Measurements from ENCODE around the gene CHM.
"Not testable (repeated sequence)": the region's sequence is repeated elsewhere in the genome, so short reads cannot be mapped to it uniquely, and the experiment has no call there.

The CHM gene

DNA sequence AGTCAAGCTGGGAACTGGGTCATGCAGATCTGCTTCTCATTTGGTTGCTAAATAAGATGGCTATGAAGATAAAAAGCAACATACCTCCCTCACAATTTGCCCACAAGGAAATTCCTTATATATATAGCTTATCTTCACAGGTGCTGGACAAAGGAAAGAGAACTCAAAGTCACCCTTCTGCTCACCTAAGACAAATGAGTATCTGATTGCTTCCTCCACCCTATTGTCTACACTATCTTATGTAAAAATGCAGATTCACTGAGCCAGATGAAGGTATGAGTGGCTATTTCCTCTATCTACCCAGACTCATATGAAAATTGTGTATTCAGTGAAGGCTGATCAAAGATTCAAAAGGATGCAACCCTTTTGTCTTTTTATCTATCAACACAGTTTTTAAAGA lies 50.8 kb downstream of the CHM start:
- no peak for DNase-seq

DNA sequence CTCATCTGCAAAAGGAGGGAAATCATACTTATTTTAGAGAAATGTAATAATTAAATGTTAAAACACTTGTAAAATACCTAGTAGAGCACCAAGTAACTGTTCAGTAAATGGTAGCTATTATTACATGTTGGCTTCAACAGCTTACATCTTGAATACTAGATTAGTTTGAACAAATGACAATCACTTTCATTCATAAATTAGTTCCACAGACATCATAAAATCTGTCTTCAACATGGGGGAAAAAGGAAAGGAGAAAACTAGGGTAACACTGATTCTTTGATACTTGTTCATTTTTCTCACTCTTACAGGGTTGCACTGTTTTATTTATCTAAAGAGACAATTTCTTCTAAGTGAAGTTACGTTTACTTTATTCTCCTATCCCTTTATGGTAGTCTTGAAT lies 51.7 kb downstream of the CHM start:
- DNase-seq: no peak

DNA sequence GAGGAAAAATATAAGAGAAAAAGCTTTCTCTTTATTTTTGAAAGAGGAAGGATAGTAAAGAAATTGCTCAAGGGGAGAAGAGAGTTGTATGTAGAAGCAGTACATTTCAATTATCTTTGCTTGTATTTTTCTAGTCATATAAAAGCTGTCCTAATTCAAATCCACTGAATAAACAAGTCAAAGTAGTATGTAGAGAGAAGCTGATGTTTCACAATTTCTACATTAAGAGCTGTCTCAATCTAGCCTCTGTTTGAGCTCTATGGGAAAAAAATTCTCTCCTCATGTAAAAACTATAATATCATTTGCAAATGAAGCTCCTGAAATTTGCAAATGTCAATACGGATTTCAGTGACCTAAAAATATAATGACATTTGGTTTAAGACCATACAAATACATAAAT lies 52.6 kb downstream of the CHM start:
- DNase-seq: no peak

DNA sequence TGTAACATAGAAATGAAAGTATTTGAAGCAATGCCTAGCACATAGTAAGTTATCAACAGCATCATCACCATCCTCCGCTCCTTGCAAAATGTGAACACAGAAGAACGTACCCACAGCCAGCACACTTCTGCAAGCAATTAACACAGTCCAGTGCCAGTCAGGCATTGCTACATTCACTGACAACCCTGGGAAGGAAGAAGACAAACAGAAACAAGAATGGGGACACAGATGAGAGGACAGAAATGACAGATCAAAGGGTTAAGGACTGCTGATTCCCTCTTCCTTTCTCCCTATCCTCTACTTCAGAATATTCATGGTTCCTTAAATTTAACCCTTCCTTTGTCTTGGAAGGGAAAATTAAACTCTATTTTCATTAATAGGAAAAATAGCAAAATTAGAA lies 53.1 kb downstream of the CHM start:
- no peak for DNase-seq

DNA sequence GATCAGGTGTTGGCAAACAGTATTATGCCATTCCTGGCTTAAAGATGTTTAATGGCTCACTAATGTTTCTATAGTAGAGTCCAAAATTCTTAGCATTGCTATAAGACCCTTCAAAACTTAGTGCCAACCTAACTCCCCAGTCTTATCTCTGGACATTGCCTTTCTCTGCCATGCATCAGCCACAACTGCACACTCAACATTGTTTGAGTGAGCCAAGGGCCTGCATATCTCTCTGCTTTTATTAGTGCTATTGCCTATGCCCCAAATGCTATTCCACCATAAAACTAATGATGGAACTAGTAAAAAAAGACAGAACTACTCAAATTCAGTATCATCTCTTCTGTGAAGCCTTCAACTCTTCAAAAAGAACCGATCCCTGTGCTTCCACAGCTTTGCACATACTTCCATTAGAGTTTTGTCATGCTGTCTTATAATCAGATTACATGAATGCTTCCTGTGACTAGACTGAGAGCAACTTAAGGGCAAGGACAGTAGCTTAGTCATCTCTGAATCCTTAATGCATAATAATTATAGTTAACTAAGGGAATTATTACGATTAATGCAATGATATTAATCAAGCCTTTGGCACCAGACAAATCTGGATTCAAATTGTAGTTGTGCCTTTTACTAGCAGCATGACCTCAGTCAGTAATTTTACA lies 53.7 kb downstream of the CHM start:
- no peak for DNase-seq

DNA sequence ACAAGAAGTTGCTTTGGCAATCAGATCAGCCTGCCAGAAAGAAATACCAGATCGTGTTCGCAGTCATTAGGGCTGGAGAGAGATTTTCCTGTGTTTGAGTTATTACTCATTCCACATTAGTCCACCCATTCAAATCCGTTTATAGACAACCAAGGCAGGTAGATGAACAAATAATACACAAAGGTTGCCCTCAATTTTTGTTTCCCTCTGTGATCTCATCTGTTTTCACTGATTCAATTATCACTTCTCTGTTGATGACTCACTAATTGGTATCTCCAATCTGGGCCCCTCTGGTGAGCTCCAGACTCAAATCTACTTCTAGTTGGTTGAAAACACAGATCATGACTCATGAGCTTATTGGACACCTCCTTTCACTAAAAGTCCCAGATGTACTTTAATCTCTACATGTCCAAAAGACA lies 54.5 kb downstream of the CHM start:
- no peak for DNase-seq

DNA sequence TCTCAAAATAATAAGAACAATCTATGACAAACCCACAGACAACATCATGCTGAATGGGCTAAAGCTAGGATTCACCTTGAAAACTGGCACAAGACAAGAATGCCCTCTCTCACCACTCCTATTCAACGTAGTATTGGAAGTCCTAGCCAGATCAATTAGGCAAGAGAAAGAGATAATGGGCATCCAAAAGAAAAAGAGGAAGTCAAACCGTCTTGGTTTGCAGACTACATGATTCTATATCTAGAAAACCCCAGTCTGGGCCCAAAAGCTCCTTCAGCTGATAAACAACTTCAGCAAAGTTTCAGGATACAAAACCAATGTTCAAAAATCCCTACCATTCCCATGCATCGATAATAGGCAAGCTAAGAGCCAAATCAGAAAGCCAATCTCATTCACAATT lies 59.0 kb downstream of the CHM start:
- no peak for DNase-seq

DNA sequence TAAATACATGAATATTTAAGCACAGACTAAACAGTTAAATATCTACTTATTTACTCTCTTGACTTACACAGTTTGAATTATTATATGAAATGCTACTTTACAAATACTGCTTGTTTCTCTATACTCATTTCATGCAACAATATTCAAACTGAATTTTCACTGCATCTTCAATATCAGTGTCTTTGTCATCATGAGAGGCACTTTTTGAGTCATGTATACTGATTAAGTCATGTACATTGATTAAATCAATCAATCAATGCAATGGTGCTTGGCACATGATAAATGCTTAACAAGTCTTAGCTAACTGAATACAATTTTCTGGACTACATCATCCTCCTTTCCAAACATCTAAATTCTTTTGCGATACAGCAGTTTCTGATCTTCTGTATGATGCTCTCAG lies 67.1 kb downstream of the CHM start:
- DNase-seq: no peak

DNA sequence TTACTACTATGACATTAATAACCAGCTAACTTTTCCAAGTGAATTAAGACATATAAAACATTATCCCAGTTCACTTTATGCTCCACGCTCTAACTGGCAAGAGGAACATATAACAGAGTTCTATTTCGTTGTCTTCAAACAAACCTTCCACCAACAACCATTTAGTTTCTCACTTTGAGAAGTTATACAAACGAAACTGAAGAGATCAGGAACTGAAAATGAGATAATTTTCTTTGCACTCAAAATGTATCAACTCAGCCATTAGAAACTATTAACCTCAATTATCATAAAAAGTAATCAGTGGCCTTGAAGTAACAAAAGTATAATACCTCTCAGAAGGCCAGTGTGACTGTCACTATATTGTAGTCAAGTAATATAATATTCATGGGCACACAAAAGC lies 70.1 kb downstream of the CHM start:
- no peak for DNase-seq

DNA sequence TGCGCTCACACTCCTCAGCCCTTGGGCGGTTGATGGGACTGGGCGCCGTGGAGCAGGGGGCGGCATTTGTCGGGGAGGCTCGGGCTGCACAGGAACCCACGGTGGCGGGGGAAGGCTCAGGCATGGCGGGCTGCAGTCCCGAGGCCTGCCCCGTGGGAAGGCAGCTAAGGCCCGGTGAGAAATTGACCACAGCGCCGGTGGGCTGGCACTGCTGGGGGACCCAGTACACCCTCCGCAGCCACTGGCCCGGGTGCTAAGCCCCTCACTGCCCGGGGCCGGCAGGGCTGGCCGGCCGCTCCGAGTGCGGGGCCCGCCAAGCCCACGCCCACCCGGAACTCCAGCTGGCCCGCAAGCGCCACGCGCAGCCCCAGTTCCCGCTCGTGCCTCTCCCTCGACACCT lies 75.0 kb downstream of the CHM start:
- DNase-seq: not testable (repeated sequence)

DNA sequence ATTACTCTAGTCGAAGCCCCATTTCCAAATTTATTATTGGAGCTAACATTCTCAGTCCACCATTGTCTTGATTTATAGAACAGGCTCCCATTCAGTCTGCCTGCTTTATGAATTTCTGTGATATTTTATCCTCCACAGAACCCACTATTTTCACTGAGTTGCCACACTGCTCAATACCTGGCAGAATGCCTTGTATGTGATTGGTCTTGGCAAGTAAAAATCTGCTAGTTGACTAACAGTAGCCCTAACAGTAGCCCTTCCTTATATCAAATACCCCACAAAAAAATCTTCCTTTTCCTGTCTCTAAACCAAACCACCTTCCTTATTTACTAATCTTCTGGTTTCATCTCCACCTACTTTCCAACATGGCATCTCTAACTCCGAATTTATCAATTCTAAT lies 82.6 kb downstream of the CHM start:
- no peak for DNase-seq

DNA sequence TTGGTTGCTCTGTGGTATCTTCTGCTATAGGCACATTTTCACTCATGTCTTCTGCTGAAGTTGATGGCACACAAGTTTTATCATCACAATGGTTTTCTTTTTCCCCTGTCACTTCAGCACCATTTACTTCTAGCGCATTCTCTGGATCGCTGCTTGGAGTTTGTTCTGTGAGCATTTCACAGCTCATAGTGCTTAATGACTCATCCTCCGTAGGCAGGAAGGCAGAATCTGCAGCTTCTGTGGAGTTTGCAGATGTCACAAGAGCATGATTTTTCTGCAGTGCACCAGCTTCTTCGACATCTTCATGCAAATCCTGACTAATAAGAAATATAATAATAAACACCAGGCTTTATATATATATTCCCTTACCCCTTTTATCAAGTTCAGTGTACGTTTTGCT lies 83.6 kb downstream of the CHM start:
- DNase-seq: peak; percentile 51

DNA sequence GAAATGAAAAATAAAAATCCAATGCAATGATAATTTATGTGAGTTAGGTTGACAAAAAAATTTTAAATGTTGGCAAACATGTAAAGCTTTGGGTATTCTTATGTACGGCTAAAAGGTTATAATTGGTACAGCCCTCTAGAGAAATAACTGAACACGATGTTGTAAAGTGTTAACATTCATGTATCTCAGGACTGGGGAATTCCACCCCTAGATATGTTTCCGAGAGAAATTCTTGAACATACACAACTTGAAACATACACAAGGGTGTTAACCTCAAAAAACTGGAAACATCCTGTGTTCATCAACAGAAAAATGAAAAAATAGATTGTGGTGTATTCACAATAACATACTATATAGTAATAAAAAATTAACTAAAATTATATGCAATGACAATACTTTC lies 91.8 kb downstream of the CHM start:
- DNase-seq: no peak

DNA sequence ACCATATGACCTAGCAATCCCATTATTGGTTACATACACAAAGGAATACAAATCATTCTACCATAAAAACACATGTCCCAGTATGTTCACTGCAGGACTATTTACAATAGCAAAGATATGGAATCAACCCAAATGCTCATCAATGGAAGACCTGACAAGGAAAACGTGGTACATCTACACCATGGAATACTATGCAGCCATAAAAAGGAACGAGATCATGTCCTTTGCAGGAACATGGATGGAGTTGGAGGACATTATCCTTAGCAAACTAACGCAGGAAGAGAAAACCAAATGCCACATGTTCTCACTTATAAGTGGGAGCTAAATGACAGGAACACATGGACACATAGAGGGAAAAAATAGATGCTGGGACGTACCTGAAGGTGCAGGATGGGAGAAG lies 102.6 kb downstream of the CHM start:
- not testable (repeated sequence) for DNase-seq

DNA sequence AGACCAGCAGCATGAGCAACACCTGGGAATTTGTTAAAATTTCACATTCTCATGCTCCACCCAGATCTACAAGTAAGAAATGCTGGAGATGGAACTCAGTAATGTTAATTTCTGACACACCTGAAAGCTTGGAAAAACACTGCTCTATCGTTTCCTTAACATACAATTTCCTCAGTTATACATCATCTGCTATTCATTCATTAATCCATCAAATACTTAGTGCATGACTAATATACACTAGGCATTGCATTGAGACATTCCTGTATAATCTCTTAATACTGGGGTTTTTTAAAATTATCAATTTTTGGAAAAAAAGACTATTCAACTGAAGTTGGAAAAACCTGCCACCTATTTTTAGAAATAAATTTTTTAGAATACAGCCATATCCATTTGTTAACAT lies 106.1 kb downstream of the CHM start:
- DNase-seq: no peak

DNA sequence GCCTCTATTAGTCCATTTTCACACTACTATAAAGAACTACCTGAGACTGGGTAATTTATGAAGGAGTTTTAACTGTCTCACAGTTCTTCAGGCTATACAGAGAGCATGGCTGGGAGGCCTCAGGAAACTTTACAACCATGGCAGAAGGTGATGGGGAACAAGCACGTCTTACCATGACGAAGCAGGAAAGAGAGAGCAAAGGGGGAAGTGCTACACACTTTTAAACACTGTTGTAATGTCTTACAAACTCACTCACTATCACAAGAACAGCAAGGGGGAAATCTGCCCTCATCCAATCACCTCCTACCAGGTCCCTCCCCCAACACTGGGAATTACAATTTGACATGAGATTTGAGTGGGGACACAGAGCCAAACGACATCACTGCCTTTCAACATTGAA lies 107.4 kb downstream of the CHM start:
- peak; percentile 2 for DNase-seq

DNA sequence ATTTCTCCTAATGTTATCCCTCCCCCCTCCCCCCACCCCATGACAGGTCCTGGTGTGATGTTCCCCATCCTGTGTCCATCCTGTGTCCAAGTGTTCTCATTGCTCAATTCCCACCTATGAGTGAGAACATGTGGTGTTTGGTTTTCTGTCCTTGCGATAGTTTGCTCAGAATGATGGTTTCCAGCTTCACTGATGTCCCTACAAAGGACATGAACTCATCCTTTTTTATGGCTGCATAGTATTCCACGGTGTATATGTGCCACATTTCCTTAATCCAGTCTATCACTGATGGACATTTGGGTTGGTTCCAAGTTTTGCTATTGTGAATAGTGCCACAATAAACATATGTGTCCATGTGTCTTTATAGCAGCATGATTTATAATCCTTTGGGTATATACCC lies 113.0 kb downstream of the CHM start:
- not testable (repeated sequence) for DNase-seq

DNA sequence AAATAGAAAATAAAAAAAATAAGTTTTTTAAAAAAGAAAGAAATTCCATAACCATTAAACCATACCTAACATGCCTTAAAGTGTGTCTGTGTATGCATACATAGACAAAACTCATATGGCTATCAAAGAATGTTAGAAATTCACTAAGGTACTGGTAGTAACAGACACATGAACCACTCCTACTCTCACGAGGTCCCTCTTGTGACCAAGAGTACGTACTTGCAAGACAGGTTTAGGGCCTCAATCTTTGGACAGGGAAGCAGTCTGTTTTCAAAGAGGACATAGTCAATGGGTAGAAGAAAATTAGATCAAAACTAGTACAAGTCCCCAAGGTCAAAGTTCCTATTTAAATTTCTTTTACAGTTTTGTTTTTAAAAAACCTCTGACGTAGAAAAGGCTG lies 117.3 kb downstream of the CHM start:
- no peak for DNase-seq

DNA sequence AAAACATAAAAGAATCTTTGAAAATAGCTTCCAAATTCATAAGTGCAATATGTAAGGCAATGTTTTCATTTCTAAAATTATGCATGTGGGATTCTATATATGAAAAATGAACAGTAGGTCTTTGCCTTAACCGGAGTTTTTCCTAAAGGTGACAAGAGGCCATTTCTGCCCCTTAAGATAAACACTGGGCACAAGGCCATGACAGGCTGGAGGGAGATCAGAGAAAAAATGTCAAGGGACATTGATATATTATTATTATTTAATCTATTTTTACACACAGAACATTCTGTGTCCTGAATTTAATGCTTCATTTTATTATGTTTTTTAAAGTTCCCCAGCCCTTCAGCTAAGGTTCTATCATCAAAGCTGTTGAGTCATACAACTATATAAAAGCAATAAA lies 118.8 kb downstream of the CHM start:
- DNase-seq: no peak

DNA sequence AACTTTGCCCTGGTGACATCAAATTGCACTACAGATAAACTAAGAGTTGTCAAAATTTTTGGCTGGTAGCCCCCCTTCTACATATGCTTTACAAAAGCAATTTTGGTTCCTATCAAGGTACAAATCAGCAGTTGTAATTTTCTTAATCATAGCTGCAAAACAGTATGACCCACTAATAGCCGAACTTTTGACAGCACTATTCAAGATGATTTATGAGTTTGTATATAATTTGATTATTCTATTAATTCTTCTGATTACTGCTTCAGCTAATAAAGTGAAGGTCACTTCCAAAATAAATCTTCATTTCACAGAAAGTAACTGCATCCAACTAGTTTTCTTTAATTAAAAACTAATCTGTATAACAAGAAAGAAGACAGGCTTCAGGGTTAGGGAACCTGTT lies 119.6 kb downstream of the CHM start:
- no peak for DNase-seq

DNA sequence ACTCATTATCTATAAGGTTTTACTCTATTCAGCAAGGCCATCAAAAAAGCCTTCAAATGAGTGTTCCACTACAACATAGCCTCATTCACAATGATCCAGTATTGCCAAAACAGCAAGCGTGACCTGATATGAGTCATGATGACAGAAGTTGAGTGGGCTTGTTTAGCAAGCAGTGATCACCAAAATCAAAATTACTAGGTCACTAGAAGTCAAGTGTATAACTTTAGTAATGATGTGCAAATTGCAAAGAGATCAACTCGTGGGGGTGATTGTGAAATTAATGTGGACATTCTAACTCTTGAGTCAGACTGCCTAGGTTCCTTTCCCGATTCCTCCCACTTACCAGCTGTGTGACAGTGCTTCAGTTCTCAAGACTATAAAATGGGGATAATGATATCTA lies 124.5 kb downstream of the CHM start:
- DNase-seq: peak; percentile 79

DNA sequence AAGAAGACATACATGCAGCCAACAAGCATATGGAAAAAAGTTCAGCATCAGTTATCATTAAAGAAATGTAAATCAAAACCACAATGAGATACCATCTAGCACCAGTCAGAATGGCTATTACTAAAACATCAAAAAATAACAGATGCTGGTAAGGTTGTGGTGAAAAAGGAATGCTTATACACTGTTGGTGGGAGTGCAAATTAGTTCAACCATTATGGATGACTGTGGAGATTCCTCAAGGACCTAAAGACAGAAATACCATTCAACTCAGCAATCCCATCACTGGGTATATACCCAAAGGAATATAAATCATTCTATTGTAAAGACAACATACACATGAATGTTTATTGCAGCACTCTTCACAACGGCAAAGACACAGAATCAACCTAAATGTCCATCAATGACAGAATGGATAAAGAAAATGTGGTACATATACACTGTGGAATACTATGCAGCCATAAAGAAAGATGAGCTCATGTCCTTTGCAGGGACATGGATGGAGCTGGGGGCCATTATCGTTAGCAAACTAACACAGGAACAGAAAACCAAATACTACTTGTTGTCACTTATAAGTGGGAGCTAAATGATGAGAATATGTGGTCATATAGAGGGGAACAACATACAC lies 130.6 kb downstream of the CHM start:
- DNase-seq: not testable (repeated sequence)

DNA sequence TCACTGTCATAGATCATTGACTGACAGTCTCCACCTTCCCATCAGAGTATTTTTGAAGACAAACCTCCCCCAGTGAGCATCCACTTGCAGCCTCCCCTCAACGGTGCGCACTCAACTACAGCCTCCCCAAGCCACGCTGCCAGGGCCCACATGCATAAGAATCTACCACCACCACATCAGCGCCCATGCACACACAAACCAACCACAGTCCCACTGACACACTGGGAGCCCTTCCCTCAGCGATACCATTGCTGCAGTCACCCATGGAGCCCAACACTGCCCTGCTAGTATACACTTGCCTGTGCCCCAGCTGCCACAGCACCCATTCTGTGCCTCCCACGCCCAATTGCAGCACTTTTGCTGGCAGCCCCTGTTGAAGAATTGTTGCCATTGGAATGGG lies 132.9 kb downstream of the CHM start:
- no peak for DNase-seq

DNA sequence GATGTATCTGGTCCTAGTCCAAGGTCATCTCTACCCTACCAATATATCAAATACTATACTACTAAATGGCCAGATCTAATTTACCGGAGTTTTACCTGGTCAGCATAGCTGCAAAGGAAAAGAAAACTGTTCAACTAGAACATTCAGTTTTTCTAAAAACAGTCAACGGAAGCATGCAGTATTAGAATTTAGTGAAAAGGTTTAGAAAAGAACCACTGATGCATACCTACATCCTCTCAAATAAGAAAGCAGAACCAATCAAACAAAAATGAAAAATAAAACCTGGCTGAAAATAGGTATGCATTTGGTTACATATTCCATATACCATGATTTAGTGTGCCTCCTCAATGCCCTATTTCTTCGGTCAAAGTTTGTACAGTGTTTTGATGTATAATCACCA lies 140.0 kb downstream of the CHM start:
- no peak for DNase-seq

DNA sequence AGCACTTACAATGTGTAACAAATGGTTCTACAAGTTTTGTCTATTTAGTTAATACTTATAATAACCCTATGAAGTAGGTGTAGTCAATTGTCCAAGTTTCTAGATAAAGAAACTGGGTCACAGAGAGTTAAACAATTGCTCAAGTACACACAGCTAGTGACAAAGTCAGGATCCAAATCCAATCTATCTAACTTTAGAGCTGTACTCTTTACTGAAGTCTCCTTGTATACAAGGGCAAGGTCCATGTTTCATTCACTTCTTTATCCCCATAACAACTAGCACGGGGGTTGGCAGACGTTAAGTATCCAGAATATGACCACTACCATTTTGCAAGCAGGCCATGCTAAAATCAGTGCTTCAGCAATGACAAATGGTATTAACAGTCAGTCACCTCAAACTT lies 141.0 kb downstream of the CHM start:
- no peak for DNase-seq
